Chondrocyte (in vitro differentiated cells): ENCODE measurements around the gene TOGARAM1. TPM values are rescaled to one million over a fixed set of nuclear protein-coding genes. Genes with fewer than 3 reads are reported as not detected.

Experiments
- DNase-seq: peaks from one replicate; pipeline ENCODE4 v3.0.0; 2021; ENCODE audit warnings: mixed read lengths, low spot score
- H3K27ac Mint-ChIP-seq: one replicate; pipeline ENCODE4 v1.8.0; 2021; ENCODE audit warnings: mild to moderate bottlenecking, moderate library complexity, mixed read lengths; ENCODE audit not compliant: unreplicated experiment
- H3K27me3 Mint-ChIP-seq: 2 replicates; pipeline ENCODE4 v1.8.0; 2021; ENCODE audit warnings: low read depth, mixed read lengths
- H3K36me3 Mint-ChIP-seq: 2 replicates; pipeline ENCODE4 v1.8.0; 2021; ENCODE audit warnings: low read depth, mixed read lengths
- H3K4me1 Mint-ChIP-seq: 2 replicates; pipeline ENCODE4 v1.8.0; 2021; ENCODE audit warnings: low read depth, mild to moderate bottlenecking, mixed read lengths
- H3K4me3 Mint-ChIP-seq: one replicate; pipeline ENCODE4 v1.8.0; 2021; ENCODE audit warnings: mild to moderate bottlenecking, moderate library complexity, mixed read lengths; ENCODE audit not compliant: unreplicated experiment
- H3K9me3 Mint-ChIP-seq: 2 replicates; pipeline ENCODE4 v1.8.0; 2021; ENCODE audit warnings: low read depth, mixed read lengths
- total RNA-seq: library from RNA; stranded (reverse); gene quantifications from 3 replicates; pipeline ENCODE4 v1.2.1, GENCODE V29; 2021
- TF ChIP-seq, protein P1 (sequence below): fragments of 200-600 bp; sonication (generic); IDR thresholded peaks from 2 replicates; pipeline ENCODE4 v1.5.0; 2021; ENCODE audit warnings: antibody characterized with exemption, mild to moderate bottlenecking, moderate library complexity

TOGARAM1 gene
- total RNA-seq, 1 donor from 2014 or later = 13.3 TPM

- no peaks in the 10 kb centered on the region for H3K9me3 Mint-ChIP-seq
- H3K27me3 Mint-ChIP-seq = no peaks in the 10 kb centered on the region
- TF ChIP-seq, protein P1, sequence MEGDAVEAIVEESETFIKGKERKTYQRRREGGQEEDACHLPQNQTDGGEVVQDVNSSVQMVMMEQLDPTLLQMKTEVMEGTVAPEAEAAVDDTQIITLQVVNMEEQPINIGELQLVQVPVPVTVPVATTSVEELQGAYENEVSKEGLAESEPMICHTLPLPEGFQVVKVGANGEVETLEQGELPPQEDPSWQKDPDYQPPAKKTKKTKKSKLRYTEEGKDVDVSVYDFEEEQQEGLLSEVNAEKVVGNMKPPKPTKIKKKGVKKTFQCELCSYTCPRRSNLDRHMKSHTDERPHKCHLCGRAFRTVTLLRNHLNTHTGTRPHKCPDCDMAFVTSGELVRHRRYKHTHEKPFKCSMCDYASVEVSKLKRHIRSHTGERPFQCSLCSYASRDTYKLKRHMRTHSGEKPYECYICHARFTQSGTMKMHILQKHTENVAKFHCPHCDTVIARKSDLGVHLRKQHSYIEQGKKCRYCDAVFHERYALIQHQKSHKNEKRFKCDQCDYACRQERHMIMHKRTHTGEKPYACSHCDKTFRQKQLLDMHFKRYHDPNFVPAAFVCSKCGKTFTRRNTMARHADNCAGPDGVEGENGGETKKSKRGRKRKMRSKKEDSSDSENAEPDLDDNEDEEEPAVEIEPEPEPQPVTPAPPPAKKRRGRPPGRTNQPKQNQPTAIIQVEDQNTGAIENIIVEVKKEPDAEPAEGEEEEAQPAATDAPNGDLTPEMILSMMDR = no peak
- DNase-seq = no peak
- H3K36me3 Mint-ChIP-seq = peaks cover 29% of the 10 kb centered on the region
- H3K27ac Mint-ChIP-seq = no peak overlapping the region
- peaks cover 2% of the 10 kb centered on the region for H3K4me1 Mint-ChIP-seq
- H3K4me3 Mint-ChIP-seq = no peak overlapping the region
Observed at GRCh38 chr14:45118594-45118993, 156.6 kb downstream of the TOGARAM1 start.

DNA sequence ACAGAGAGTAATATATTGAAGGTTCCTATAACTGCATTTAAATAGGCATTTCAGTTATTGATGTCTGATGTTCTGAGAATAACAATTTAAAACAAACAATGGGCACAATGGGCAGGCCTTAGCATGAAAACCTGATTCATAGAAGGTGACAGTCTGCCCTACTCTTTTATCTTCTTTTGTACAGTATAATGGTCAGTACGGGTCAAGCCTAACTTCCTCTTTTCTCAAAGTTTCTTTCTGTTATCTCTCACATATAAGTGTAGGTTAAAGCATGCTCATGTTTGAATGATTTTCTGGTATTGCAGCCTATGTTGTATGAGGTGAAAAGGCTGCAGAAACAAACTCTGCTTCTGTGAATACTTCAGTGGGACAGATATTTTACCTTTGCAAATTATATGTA lies 158.1 kb downstream of the TOGARAM1 start:
- TF ChIP-seq, protein P1 = no peak
- no peak overlapping the region for H3K27ac Mint-ChIP-seq
- peaks cover 33% of the 10 kb centered on the region for H3K36me3 Mint-ChIP-seq
- no peaks in the 10 kb centered on the region for H3K9me3 Mint-ChIP-seq
- H3K27me3 Mint-ChIP-seq = no peaks in the 10 kb centered on the region
- no peaks in the 10 kb centered on the region for H3K4me1 Mint-ChIP-seq
- DNase-seq = no peak
- no peak overlapping the region for H3K4me3 Mint-ChIP-seq

DNA sequence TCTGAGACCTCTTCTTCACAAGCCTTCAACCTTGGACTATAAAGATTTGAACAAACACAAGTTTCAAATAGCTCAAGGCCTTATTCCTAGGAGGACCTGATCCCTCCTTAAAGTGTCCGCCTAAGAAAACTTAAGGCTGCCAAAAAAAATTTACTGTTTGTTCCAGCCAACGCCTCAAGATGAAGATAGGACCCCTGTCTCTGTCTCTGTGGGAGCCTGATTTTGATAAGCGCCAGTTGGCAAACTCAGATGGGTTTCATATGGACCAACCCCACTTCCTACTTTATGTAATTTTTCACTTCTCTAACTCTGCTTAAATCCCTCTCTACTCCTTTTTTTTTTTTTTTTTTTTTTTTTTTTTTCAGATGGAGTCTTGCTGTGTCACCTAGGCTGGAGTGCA lies 161.3 kb downstream of the TOGARAM1 start:
- peaks cover 34% of the 10 kb centered on the region for H3K36me3 Mint-ChIP-seq
- H3K27me3 Mint-ChIP-seq = no peaks in the 10 kb centered on the region
- DNase-seq = no peak
- no peak overlapping the region for H3K27ac Mint-ChIP-seq
- peaks cover 2% of the 10 kb centered on the region for H3K4me1 Mint-ChIP-seq
- TF ChIP-seq, protein P1 = no peak
- no peaks in the 10 kb centered on the region for H3K9me3 Mint-ChIP-seq
- H3K4me3 Mint-ChIP-seq = no peak overlapping the region

Other genes starting within 250 kb of the TOGARAM1 start
- 20.5 to 24.2 TPM (median 23.2 TPM) in 3 replicates for gene KLHL28, start 243 bp upstream of the TOGARAM1 start, total RNA-seq
- gene PRPF39, start 121.9 kb downstream of the TOGARAM1 start, total RNA-seq = 34.2 to 40.4 TPM (median 37.1 TPM) in 3 replicates
- 49.1 to 70.1 TPM (median 49.6 TPM) in 3 replicates for gene FKBP3, start 172.3 kb downstream of the TOGARAM1 start, total RNA-seq
- 3.2 to 5.8 TPM (median 4.0 TPM) in 3 replicates for gene FANCM, start 173.7 kb downstream of the TOGARAM1 start, total RNA-seq